Mucosa of gallbladder (tissue), 1 donor: ENCODE data around the gene RPL37A. TPM values are rescaled to one million over a fixed set of nuclear protein-coding genes. Genes with fewer than 3 reads are reported as not detected.
A peak's percentile ranks its signal among the peaks of the same experiment; 100 is the strongest.

Source experiments
- DNase-seq: peaks from one replicate; pipeline ENCODE4 v3.0.0-alpha.2; 2020; ENCODE audit warnings: low spot score
- total RNA-seq: library from RNA; stranded (reverse); gene quantifications from one replicate; pipeline ENCODE4 v1.2.1, GENCODE V29; 2021
- donor health status: DM: no; HTN: no; CAD: no.

The RPL37A gene
- total RNA-seq, 1 donor from 2014 or later: 1,676 TPM

- no peak for DNase-seq
These were observed 48.2 kb downstream of the RPL37A start for GRCh38 chr2:216546641-216547403.

GRCh38 chr2:216548901-216549331, 50.3 kb downstream of the RPL37A start:
- DNase-seq: peak; percentile 62

GRCh38 chr2:216549926-216550690, 51.5 kb downstream of the RPL37A start:
- peak; percentile 43 for DNase-seq

- DNase-seq: no peak
These were observed 52.8 kb downstream of the RPL37A start for GRCh38 chr2:216551234-216552068.

GRCh38 chr2:216553093-216553478, 54.4 kb downstream of the RPL37A start:
- DNase-seq: no peak

Other genes with a start within 250 kb of the RPL37A start
- 0.09 TPM for gene MARCHF4, start 126.4 kb upstream of the RPL37A start, total RNA-seq
- 20.1 TPM for gene SMARCAL1, start 86.4 kb upstream of the RPL37A start, total RNA-seq
- 27.7 TPM for gene IGFBP2, start 134.6 kb downstream of the RPL37A start, total RNA-seq
- 246 TPM for gene IGFBP5, start 196.7 kb downstream of the RPL37A start, total RNA-seq